GM18508 (cell line): Measurements from ENCODE around the gene RHBDF2.

Experiments used
- ATAC-seq: cut with Tn5 transposase; IDR thresholded peaks from one replicate; pipeline ENCODE4 v1.9.1; 2021; ENCODE audit warnings: moderate number of reproducible peaks; ENCODE audit not compliant: insufficient read depth, unreplicated experiment

Gene RHBDF2

GRCh38 chr17:76501018-76501826, at the start of gene RHBDF2:
Gene RHBDF2, minus strand, starts transcription at chr17:76501423. Its CDS starts 19,899 bp downstream, at chr17:76481524.
- ATAC-seq: no peak

DNA sequence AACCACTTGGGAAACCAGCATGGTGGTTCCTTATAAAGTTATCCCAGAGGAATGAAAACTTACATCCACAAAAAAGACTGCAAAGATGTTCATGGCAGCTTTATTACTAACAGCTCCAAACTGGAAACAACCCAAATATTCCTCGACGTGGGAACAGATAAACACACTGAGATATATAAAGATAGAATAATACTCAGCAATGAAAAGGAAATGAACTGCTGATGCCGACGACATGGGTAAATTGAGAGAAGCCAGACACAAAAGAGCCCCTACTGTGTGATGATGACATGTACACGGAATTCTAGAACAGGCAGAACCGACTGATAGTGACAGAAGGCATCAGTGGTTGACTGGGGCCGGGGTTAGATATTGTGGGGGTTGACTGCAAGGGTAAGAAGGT, 48.3 kb upstream of the RHBDF2 start:
- ATAC-seq: no peak

DNA sequence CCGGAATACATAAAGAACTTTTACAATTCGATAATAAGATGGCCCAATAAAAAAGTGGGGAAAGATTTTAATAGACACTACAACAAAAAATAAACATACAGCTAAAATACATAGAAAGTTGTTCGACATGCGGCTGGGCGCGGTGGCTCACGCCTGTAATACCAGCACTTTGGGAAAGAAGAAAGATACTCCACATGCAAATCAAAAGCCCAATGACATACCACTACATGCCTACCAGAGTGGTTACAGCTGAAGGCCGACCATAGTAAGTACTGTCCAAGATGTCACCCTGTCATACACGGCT, 47.9 kb upstream of the RHBDF2 start:
- ATAC-seq: no peak

GRCh38 chr17:76548378-76549214, 47.4 kb upstream of the RHBDF2 start:
- ATAC-seq: no peak

GRCh38 chr17:76547642-76548202, 46.5 kb upstream of the RHBDF2 start:
- ATAC-seq: no peak

- no peak for ATAC-seq
Observed at GRCh38 chr17:76547183-76547641, 46.0 kb upstream of the RHBDF2 start.

DNA sequence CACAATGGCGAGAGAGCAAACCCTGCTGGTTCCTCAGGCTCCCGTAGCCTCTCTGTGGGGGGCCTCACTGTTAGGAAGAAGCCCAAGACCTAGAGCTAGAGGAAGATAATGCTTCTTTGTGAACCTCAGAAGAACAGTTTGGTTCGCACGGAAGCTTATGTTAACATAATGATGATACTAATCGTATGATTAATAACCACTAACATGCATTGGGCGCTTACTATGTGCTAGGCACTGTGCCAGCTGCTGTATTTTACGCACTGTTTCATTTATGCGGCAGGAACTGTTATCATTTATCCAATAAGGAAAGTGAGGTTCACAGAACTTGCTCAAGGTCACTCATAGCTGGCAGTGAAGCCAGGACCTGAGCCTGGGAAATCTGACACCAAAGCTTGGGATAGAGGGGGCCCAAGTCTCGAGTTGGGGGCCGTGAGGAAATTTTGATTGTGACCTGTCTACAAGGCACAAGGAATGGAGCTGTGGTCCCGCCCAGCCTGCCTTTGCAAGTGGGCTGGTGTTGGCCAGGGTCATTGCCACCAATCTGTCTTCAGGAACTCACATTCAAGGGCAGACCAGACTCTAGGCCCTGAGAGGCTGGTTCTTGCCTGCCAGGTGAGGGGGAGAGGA, 45.4 kb upstream of the RHBDF2 start:
- no peak for ATAC-seq

DNA sequence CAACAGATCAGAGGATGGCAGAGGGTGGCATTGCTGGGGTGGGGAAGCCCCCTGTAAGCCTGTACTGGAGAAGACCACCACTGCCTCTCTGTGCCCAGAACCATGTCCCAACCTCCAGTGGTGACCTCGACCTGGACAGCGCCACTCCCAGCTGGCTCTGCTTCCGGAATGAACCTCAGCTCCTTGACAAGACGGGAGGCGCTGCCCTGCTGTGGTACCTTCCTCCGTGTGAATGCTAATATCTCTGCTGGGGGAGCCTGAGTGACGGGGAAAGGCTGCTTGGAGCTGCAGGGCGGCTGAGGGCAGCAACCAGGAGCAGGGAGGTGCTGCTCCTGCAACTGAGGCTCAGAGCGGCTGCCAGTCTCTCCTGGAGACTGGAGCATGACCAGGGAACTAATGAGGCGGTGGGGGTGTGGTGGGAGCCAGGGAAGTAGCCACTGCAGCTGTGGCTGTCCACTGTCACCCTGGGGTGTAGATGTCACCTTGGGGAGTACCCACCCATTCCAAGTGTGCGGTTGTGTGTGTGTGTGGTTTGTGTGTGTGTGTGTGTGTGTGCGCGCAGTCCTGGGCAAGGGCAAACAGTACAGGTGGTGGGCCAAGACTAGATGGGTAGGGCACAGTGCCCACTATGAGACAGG, 44.8 kb upstream of the RHBDF2 start:
- no peak for ATAC-seq

GRCh38 chr17:76544546-76545365, 43.5 kb upstream of the RHBDF2 start:
- no peak for ATAC-seq

DNA sequence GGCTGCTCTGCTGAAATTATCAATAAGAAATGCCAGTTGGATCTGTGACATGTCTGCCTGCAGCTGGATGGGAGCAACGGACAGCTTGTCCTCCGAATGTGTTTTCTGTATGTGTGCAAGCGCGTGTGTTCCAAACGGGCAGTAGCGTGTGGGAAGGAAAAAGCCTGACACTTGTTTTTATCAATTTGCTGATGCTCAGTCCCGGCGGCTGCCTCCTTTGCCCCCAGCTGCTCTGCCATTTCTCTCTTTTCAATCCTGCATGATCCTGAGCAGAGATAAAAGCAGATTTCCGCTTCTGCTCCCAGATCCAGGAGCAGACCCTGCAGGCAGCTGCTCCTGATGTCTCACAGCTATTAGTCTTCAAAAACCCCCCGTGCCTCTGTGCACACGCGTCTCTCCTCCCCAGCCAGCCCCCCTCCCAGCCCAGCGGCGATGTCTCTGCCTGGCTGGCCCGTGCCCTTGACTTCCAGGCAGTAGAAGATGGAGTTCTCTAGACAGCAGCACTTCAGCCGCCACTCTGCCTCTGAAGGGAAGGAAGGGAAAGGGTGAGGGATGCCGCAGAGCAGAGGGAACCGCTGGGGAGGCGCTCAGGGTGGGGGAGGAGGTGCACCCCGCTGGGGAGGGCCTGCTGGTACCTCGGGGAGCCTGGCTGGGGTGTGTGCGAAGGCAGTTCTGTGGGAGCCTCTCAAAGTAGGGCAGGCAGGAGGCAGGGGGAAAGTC, 42.8 kb upstream of the RHBDF2 start:
- no peak for ATAC-seq

DNA sequence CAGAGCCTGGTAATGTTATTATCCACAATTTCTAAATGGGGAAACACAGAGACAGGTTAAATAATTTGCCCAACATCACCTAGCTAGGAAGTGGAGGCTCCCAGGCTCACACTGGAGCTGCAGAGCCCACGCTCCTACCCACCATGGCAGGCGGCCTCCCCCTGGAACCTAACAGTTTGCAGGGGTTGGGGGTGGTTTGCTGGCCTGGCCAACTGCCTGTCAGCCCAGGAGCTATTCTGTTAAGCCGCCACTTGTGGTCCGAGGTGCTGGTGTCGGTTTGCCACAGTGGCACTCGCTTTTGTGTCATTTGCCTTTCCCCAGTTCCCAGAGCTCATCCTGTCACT, 42.2 kb upstream of the RHBDF2 start:
- no peak for ATAC-seq

DNA sequence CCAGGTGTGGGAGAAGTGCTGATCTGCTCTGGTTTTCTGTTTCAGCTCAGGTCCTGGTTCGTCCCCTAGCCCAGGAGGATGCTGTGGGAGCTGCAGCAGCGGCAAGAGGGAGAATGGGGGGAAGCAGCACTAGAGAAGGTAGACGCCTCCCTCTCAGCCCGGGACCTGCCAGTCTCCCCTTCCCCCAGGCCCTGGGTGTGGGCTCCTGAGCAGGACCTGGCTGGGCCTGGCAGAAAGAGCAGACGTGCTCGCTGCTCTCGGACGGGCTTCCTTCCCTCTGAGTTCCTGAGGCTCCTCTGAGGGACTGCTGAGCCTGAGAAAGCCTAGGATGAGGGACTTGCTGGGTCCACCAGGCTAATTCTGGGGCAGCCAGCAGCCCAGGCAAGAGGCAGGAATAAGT, 41.8 kb upstream of the RHBDF2 start:
- no peak for ATAC-seq

DNA sequence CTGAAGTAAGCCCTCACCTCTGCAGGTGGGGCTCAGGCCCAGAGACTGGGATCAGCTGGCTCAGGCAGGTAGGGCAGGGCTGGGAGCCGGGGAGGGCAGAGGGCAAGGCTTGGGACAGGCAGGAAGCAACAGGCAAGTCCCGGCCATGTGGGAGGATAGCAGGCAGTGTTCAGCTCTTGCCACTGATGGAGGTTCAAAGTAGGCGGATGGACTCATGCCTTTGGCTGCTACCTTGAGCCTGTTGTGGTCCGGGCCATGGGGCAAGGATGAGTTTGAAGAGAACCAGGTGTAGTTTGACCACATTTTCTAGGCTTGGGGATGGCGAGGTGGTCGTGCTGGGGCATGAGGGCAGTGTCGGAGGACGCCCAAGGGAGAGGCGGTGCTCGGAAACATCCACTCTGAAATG, 41.3 kb upstream of the RHBDF2 start:
- ATAC-seq: no peak

- no peak for ATAC-seq
Observed at GRCh38 chr17:76541739-76542454, 40.7 kb upstream of the RHBDF2 start.

DNA sequence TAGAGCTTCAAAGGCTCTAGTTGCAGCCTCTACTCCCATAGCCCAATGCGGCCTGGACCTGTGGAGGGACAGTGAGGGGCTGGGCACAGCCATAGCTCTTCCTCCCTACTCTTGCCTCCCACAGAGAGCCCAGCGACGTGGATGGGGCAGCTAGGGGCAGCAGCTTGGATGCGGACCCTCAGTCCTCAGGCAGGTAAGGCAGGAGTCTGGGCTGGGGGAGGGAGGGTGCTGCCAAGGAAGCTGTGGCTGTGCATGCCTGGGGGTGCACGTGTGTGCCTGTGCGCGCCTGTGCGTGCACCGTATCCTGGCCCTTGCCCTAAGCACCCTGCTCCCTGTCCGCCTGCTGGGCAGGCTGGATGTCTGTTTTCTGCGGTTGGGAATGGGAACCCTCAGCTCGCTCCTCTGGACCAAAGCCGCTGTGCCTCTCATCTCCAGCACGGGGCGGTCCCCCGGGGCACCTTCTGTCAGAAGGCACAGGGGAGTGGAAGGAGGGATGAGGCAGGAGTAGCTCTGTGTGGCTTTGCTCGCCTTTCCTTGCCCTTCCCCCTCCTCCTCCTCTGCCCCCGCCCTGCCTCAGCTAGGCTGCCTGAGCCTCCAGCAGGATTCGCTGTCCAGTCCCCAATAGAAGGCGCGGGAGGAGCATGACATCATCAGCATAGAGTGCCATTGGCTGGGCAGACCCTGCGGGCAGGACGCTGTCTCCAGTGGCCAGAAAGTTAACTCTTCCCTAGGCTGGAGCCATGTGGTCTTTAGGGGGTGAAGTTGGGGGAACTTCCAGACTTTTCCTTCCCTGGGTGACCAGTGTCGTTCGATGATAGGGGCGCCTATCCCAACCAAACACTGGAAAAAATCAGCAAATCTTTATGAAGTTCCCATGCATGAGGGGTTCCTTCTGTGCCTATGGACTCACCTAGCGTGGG, 39.4 kb upstream of the RHBDF2 start:
- no peak for ATAC-seq

DNA sequence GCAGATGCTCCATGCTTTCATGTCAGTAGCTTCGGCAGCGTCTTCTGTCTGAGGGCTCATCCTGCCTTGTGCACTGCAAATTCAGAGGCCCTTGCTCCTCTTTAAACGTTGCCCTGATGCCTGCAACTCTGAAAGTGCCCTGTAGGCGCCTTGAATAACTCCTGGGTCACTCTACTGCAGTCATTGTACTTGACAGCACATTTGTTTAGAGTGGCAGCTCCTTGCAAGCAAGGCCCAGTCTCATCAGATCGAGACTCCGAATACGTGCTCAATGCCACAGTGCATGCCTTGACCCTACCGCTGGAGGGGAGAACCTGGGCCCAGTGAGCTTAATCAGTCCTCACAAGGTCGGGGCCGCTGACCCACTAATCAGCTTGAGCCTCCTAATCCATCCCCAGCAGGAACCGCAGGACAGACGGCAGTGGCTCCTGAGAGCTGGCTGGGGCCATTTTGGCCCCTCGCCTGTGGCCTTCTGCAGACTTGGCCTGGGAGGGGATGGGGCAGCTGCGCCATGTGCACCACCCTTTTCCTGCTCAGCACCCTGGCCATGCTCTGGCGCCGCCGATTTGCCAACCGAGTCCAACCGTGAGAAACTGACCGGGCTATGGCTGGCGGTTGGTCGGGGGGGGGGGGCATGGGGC, 38.5 kb upstream of the RHBDF2 start, which contains the start of gene PRCD:
PRCD (plus strand) TSS at position 414 of the 641 bp plus-strand sequence; CDS start at position 512, 98 bp downstream.
- ATAC-seq: no peak
